ENCODE data around the gene FLNA. TPM values are rescaled to one million over a fixed set of nuclear protein-coding genes. Genes with fewer than 3 reads are reported as not detected.

Gene FLNA
- total and polyA plus RNA-seq, 3 donors from 2014 or later: 400 to 532 (median 474) TPM

DNA sequence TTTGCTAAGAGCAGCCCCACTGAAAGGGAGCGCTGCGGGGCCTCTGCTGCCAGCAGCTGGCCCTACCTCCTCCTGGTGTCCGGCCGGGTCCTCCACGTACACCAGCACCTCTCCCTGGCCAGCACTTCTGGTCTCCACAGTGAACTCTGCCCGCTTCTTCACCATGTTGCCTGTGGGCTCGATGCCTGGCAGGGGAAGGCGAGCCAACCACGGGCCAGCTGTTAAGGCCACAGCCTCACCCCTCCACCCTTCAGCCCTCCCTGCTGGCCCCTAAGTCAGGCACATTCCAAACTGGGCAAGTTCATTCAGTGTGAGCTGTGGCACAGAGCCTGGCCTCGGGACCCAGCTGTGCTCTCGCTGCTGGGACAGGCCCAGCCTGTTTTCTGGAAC lies 7.8 kb downstream of the FLNA start:
- 82 to 90% methylated on average over 2 to 6 of the region's 11 CpGs for WGBS, 2 donors
- Histone ChIP-seq H3K9me3 (no peaks in the 10 kb centered on the region), H3K27me3 (no peaks in the 10 kb centered on the region), H3K4me1 (peaks cover 5% of the 10 kb centered on the region), H3K36me3 (ENCODE audit: low read depth, missing control alignments) (no peaks in the 10 kb centered on the region), H3K27ac (peak overlapping the region in 1 of 2 donors; percentile 89), H3K4me3 (no peak overlapping the region)
- intact Hi-C loops (cut with DNase I; ENCODE audit: low total_unique reads): no loop called here
- no peak for DNase-seq
- TF ChIP-seq, protein P1, sequence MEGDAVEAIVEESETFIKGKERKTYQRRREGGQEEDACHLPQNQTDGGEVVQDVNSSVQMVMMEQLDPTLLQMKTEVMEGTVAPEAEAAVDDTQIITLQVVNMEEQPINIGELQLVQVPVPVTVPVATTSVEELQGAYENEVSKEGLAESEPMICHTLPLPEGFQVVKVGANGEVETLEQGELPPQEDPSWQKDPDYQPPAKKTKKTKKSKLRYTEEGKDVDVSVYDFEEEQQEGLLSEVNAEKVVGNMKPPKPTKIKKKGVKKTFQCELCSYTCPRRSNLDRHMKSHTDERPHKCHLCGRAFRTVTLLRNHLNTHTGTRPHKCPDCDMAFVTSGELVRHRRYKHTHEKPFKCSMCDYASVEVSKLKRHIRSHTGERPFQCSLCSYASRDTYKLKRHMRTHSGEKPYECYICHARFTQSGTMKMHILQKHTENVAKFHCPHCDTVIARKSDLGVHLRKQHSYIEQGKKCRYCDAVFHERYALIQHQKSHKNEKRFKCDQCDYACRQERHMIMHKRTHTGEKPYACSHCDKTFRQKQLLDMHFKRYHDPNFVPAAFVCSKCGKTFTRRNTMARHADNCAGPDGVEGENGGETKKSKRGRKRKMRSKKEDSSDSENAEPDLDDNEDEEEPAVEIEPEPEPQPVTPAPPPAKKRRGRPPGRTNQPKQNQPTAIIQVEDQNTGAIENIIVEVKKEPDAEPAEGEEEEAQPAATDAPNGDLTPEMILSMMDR (IDR thresholded peaks at IDR 0.05): no peak

DNA sequence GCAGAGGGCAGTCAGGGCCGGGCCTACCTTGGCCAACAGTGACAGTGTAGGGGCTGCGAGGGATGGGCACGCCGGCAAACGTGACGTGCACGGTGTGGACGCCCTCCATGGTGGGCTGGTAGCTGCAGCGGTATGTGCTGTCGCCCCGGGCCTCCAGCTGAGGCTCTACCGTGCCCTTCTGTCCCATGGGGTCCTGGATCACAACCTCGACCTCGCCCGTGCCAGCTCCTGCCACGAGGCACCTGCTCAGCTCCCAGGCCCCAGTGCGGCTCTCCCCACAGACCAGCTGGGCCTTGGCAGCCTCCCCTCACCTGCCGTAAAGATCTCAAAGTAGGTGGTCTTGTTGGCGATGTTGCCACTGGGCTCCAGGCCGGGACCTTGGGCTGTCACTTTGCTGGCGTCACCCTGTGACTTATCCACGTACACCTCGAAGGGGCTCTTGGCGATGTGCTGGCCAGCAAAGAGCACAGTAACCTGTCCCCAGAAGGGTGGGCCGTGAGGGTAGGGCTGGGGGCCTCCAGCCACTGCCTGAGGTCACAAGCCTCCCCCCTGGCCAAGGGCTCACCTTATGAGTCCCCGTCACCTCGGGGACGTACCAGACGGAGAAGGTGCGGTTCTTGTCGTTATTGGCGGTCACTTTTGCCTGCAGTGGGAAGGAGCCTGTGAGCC lies 8.3 kb downstream of the FLNA start:
- peak overlapping the region in 1 of 2 donors; percentile 89 for H3K27ac ChIP-seq
- H3K36me3 ChIP-seq (ENCODE audit: low read depth, missing control alignments): no peaks in the 10 kb centered on the region
- WGBS, 2 donors: 80% methylated on average over 18 of the region's 32 CpGs; no CpG with 5 or more reads in 1 of the 2 donors
- no peak for TF ChIP-seq POLR2A (IDR thresholded peaks at IDR 0.05)
- TF ChIP-seq, protein P1 (IDR thresholded peaks at IDR 0.05): no peak
- no peaks in the 10 kb centered on the region for H3K9me3 ChIP-seq
- no peak for DNase-seq
- no peak overlapping the region for H3K4me3 ChIP-seq
- peaks cover 5% of the 10 kb centered on the region for H3K4me1 ChIP-seq
- intact Hi-C loops (cut with DNase I; ENCODE audit: low total_unique reads): no loop called here
- H3K27me3 ChIP-seq: no peaks in the 10 kb centered on the region

DNA sequence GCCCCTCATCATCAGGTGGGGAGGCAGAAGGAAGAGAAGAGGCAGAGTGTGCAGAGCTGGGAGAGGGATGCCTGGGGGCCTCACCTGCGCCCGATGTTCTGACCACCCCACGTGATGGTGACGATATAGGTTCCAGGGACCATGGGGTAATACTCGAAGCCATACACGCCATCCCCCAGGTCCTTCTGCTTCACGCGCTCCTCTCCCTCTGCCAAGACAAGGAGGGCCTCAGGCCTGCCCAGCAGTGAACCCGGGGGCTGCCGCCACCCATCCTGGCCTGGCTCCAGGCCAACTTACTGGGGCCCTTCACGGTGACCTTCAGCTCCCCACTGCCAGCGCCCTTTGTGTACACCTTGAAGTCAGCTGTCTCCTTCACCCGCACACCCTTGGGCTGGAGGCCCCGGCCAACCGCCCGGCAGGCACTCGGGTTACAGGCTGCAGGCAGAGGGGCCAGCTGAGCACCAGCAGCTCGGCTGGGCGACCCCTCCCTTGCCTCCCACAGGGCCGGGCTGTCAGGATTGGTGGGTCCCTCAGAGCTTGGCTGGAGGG lies 9.3 kb downstream of the FLNA start:
- Histone ChIP-seq H3K9me3 (no peaks in the 10 kb centered on the region), H3K27ac (no peak overlapping the region), H3K27me3 (no peaks in the 10 kb centered on the region), H3K36me3 (ENCODE audit: low read depth, missing control alignments) (no peaks in the 10 kb centered on the region), H3K4me1 (peaks cover 5% of the 10 kb centered on the region), H3K4me3 (no peak overlapping the region)
- no peak for TF ChIP-seq POLR2A (IDR thresholded peaks at IDR 0.05)
- TF ChIP-seq, protein P1 (IDR thresholded peaks at IDR 0.05): no peak
- WGBS, 2 donors: 51 to 70% methylated on average over 7 to 20 of the region's 20 CpGs
- intact Hi-C loops (cut with DNase I; ENCODE audit: low total_unique reads): no loop called here
- no peak for DNase-seq

DNA sequence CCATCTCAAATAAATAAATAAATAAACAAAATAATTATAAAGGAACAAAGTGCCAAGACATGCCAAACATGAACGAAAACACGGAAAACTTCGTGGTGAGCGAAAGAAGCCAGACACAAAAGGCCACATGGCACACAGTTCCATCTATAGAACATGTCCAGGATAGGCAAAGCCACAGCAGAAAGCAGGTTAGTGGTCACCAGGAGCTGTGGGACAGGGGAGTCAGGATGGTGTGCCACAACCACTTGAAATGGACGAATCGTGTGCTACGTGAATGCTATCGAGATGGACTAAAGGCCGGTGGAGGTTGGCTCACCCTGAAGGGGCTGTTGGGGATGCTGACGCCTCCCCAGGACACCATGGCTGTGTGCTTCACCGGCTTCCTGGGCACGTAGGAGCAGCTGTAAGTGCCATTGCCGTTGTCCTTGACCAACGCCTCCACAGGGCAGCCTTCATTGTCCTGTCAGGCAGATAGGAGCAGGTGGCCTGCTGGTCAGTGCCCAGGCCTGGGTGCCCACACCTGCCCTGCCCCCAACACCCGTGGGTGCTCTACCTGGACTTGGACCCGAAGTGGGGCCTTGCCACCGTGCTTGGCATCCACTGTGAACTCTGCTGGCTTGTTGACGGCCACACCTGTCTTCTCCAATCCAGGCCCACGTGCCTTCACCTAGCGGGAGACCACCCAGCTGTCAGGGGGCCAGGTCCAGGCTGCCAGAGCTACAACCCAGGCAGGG lies 10.6 kb downstream of the FLNA start:
- H3K4me1 ChIP-seq: peaks cover 5% of the 10 kb centered on the region
- intact Hi-C loops (cut with DNase I; ENCODE audit: low total_unique reads): no loop called here
- no peak for DNase-seq
- H3K36me3 ChIP-seq (ENCODE audit: low read depth, missing control alignments): no peaks in the 10 kb centered on the region
- no peaks in the 10 kb centered on the region for H3K27me3 ChIP-seq
- WGBS, 2 donors: 69 to 73% methylated on average over 8 of the region's 20 CpGs
- no peak for TF ChIP-seq POLR2A (IDR thresholded peaks at IDR 0.05)
- TF ChIP-seq, protein P1 (IDR thresholded peaks at IDR 0.05): no peak
- H3K27ac ChIP-seq: no peak overlapping the region
- no peak overlapping the region for H3K4me3 ChIP-seq
- H3K9me3 ChIP-seq: no peaks in the 10 kb centered on the region

Measured in testis (tissue), 3 donors.